HG03175 (cell line): ENCODE measurements around the gene ULK4.

ENCODE experiments used
- ATAC-seq: cut with Tn5 transposase; IDR thresholded peaks from one replicate; pipeline ENCODE4 v1.9.1; 2021; ENCODE audit warnings: mild to moderate bottlenecking, moderate library complexity; ENCODE audit not compliant: unreplicated experiment

Gene ULK4

DNA sequence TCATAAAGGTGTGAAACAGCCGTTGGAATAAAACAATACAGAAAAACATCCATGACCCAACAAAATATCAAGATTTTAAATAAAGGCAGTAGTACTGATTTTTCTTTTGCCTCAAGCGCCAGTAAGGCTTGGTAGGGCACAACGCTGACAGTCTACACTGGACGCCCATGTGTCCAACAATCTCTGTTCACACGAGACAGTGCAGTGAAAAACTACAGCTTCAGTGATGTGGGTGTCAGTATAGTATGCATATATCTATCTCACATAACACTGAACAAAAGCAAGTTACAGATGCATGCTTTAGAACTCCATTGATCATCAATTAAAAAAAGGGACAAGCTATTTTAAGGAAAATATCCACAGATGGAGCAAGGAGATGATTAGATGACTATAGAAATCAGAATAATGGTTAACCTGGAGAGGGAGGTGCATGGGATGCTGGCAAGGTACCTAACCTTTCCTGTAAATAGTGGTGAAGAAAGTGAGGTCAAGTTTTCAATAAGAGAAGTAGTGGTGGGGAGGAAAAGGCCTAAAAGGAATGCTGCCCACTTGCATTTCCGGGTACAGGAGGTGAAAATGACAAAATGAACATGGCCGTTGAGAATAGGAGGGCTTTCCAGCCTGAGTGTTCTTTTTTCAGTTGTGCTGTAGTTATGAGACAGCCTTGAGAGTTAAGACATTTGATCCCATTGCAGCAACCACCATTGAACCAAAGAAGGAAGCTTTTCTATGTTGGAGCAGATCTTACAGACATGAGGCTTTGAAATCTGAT is 719.9 kb downstream of the ULK4 start:
- no peak for ATAC-seq

GRCh38 chr3:41241161-41241560 is 720.7 kb downstream of the ULK4 start:
- no peak for ATAC-seq

DNA sequence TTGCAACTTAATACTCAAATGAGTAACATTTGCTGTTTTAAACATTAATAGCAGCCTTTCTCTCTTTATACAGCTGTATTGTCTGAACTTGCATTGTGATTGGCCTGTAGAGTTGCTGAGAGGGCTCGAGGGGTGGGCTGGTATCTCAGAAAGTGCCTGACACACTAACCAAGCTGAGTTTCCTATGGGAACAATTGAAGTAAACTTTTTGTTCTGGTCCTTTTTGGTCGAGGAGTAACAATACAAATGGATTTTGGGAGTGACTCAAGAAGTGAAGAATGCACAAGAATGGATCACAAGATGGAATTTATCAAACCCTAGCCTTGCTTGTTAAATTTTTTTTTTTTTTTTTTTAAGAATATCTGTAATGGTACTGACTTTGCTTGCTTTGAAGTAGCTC is 722.3 kb downstream of the ULK4 start:
- no peak for ATAC-seq

DNA sequence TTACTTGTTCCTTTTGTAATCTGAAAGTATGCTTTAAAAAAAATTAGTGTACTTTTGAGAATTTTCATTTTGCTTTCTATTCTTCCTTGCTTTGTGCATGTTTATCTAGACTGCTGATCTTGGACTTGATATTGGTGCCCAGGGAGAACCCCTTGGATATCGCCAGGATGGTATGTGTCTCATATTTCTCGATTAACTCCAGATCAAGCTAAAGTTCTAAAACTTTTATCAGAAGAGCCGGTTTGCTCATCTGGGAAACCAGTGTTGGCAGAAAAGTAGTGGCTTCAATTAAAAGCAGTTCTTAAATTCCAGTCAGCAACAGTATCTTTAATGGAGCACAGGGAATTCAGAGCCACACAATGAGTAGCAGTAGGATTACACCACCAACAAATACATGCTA is 724.0 kb downstream of the ULK4 start:
- ATAC-seq: no peak

GRCh38 chr3:41236228-41236627 is 725.7 kb downstream of the ULK4 start:
- no peak for ATAC-seq

- no peak for ATAC-seq
Observed at GRCh38 chr3:41234823-41235721, 726.8 kb downstream of the ULK4 start.

DNA sequence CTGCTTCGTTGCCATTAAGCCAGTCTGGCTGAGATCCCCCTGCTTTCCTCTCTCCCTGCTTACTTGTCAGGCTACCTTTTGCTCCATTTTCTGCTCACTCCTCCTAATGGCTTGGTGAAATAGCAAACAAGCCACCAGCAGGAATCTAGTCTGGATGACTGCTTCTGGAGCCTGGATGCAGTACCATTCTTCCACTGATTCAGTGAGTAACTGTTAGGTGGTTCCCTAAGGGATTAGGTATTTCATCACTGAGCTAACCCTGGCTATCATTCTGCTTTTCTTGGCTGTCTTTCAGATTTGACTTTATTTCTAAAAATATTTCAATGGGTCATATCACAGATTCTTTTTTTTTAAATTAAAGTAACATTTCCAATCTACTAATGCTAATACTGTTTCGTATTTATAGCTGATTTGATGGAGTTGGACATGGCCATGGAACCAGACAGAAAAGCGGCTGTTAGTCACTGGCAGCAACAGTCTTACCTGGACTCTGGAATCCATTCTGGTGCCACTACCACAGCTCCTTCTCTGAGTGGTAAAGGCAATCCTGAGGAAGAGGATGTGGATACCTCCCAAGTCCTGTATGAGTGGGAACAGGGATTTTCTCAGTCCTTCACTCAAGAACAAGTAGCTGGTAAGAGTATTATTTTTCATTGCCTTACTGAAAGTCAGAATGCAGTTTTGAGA is 737.6 kb downstream of the ULK4 start:
- no peak for ATAC-seq

DNA sequence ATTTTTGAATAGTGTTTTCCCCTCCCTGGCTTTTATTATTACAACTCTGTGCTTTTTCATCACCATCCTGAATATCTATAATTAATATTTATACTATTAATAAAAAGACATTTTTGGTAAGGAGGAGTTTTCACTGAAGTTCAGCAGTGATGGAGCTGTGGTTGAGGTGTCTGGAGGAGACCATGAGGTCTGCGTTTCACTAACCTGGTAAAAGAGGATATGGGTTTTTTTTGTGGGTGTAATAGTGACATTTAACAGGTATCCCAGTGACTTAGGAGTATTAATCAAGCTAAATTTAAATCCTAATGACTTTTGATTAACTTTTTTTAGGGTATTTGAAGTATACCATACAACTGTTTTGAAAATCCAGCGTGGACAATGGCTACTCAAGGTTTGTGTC is 738.2 kb downstream of the ULK4 start:
- no peak for ATAC-seq

GRCh38 chr3:41223078-41223477 is 738.8 kb downstream of the ULK4 start:
- no peak for ATAC-seq

GRCh38 chr3:41222501-41222900 is 739.4 kb downstream of the ULK4 start:
- ATAC-seq: no peak

DNA sequence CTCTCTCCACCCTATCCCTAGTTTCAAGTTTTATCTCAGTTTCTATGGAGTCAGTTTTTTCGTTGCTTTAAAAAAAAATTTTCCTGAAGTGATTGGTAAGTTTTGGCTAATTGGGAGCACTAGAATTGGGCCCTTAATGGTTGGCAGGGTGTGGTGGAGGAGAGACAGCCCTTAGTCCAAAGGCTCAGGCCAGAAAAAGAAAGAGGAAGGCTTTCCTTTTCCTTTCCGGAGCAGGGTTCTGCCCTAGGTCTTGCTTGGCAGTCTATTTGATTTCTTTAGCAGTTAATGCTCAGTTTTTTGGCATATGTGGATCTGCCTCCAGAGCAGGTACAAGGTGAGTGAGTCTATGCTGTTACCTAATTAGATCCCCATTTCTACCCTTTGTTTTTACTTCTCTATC is 739.9 kb downstream of the ULK4 start:
- no peak for ATAC-seq

DNA sequence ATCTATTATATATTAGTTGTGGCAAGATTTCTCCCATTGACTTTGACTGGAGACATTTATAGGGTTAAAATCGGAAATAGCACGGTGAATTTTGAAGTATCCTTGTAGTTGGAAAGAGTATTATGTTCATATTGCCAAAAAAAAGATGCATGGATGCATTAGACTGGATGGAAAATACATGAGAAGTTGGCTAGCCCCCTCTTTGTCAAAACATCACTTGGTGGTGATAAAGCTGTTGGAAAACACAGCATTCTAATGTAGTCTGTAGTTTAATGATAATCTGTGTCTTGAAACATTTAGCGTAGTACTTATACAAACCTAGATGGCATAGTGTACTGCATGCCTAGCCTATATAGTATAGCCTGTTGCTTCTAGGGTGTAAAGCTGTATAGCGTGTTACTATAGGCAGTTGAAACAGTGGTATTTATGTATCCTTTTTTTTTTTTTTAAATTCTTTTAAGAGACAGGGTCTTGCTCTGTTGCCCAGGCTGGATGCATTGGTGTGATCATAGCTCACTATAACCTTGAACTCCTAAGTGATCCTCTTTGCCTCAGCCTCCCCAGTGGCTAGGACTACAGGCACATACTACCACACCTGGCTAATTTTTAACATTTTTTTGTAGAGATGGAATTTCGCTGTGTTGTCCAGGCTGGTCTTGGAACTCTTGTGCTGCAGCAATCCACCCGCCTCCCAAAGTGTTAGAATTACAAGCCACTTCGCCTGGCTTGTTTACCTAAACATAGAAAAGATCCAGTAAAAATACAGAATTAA is 740.8 kb downstream of the ULK4 start:
- no peak for ATAC-seq

DNA sequence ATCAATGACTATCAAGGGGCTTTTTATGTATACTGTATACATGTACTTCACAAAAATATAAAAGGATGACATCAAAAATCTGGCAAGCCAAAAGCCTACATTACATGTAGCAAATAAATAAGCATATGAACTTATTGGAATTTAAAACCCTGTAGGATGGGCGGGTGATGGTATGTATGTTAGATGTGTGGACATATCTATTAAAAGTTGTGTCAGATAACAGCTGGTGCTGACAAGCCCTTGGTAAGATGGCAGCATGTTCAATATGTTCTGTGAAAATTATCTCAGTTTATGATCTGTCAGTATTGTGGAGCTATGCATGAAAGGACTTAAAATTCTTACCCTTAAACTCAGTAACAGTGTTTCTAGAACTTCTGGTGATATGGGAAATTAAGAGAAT is 742.5 kb downstream of the ULK4 start:
- ATAC-seq: no peak

GRCh38 chr3:41216993-41217392 is 744.9 kb downstream of the ULK4 start:
- ATAC-seq: no peak

- no peak for ATAC-seq
Observed at GRCh38 chr3:41216422-41216821, 745.5 kb downstream of the ULK4 start.

- ATAC-seq: no peak
Observed at GRCh38 chr3:41213588-41213987, 748.3 kb downstream of the ULK4 start.

GRCh38 chr3:41212088-41212487 is 749.8 kb downstream of the ULK4 start:
- no peak for ATAC-seq

DNA sequence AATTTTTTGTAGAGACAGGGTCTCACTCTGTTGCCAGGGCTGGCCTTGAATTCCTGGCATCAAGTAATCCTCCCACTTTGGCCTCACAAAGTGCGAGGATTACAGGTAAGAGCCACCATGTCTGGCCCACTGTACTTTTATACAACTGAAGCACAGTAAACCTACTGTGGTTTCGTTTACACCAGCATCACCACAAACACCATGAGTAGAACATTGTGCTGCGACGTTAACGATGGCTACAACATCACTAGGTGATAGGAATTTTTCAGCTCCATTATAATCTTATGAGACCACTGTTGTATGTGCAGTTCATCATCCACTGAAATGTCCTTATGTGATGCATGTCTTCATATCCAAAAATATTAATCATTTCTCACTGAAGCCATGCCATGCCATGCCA is 750.9 kb downstream of the ULK4 start:
- ATAC-seq: no peak

- no peak for ATAC-seq
Observed at GRCh38 chr3:41209646-41210045, 752.3 kb downstream of the ULK4 start.

DNA sequence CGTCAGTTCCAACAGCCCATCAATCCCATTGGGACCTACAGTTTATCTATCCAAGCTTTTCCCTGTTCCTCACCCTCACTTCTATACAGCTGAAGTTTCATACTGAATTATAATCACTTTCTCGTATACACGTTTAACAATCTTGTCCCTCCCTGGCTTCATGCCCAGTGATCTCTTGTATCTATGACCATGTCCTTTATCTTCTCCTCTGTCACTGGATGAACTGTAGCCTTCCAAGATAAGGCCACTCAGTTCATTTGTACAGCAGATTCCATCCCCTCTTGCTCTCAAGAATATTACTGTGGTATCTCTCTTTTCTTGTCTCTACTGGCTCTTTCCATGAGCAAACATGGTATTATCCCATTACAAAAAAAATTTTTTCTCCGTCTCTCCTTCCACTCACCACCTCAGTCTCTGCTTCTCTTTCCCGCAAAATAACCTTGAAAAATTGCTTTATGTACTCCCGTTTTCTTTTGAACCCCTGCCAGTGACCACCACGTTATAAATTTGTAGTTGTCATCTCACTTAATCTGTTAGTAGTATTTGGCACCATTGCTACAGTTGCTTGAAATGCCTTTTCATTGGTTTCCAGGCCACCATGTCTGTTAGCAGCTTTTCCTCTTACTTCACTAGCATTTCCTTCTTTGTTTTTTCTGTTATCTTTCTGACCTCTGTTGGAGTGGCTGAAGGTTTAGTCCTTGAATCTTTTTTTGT is 753.2 kb downstream of the ULK4 start:
- no peak for ATAC-seq
